Activated gamma-delta T cell treated with Interleukin-2 at 50 U/mL for 16 hours (primary cell): ENCODE measurements around the gene JMJD1C.

ENCODE experiments used
- DNase-seq: peaks from one replicate; pipeline ENCODE4 v3.0.0-alpha.2; 2020

Gene JMJD1C

DNA sequence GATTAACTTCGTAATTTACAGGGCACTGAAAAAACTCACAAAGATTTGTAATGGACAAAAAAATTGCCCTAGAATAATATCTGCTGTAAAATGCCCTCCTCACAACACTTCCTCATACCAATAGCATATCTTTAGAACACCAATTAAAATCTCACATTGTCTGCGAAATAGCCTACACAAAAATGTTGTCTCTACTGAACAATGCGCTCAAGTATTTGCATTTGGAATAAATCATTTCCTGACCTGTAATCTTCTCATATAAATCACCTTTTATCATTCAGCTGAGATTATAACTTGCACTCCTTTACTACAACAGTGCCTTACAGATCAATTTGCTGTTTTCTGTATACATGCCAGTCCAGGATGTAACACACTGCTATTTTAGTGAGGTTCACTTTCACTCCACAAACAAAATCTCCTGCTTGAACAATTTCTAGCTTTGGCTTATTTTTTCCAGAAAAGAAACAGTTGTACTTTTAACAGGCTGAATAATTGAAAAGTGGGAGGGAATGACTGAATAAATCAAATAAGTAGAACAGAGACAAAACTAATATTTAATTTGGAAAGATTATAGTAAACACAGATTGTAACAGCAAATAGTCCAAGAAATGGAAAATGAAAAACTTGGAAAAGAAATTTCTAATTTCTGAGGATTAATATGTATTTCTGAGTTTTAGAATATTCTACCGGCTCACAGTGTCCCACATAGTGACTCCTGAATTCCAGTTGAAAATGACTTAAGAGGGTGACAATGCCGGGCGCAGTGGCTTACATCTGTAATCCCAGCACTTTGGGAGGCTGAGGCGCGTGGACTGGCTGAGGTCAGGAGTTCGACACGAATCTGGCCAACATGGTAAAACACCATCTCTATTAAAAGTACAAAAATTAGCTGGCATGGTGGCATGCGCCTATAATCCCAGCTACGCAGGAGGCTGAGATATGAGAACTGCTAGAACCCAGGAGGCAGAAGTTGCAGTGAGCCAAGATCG lies 30.6 kb downstream of the JMJD1C start:
- no peak for DNase-seq

DNA sequence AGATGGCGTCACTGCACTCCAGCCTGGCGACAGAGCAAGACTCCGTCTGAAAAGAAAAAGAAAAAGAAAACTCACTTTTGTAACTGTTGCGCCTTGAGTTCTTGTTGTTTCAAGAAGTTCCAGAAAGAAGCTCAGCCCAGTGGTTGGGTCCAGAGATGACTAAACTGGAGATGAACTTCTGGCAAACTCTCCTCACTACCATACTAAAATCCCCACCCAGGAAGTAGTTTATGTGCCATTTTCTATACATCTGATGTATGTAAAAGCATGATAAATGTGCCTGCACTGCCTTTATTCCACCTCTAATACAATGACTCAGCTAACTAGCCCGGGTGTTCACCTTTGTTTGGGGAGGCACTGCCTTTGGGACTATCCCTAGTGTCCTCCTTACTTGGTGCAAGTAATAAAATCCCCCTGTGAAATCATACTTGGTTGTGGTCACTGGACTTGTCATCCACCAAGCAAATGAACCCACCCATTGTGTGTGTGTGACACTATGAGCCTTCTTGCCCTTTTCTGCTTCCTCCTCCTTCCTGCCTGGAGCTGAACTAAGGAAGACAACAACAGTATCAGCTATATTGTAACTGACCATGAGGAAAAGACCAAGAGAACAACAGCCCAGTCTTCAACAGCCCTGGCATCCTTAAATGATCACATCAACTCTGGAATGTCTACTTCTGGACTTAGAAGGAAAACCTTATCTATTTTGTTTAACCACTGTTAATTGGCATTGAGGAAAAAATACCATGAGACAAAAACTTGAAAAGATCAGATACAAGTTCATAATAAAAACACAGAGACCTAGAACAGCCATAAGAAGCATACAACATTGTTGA lies 33.6 kb downstream of the JMJD1C start:
- no peak for DNase-seq

DNA sequence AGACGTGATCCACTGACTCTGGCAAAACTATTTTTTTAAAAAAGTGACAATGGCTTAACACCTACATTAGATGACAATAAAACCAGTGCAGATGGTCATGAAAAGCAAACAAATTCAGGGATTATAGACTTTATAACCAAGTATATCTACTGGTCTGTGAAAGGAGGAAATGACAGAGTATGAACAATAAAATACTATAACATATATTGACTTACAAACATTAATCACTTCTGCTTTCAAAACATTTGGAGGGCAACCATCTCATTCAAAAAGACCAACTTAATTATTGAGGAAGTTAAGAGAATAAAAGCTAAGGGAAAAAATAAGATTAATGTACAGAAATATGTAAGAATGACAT lies 34.8 kb downstream of the JMJD1C start:
- no peak for DNase-seq

DNA sequence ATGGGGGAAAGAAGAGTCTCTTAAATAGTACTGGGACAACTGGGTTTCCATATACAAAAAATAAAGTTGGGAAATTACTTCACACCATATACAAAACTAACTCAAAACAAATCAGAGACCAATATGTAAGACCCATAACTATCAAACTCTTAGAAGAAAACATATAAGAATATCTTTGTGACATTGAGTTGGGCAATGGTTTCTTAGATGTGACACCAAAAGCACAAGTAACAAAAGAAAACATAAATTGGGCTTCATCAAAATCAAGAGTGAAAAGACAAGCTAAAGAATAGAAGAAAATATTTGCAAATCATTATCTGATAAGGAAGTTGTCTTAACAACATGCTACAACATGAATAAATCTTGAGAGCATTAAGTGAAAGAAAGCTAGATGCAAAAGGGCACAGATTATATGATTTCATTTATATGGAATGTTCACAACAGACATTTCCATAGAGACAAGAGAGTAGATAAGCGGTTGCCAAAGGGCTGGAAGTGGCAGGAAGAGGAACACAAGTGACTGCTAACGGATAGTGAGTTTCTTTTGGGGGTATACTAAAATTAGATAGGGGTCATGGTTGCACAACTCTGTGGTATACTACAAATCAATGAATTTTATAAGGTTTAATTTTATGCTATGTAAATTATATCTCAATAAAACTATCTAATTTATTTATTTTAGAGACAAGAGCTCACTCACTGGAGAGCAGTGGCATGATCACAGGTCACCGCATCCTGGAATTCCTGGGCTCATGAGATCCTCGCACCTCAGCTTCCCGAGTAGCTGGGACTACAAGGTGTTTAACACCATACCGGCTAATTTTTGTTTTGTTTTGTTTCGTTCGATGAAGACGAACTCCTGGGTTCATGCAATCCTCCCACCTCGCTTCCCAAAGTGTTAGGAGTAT lies 35.4 kb downstream of the JMJD1C start:
- no peak for DNase-seq

DNA sequence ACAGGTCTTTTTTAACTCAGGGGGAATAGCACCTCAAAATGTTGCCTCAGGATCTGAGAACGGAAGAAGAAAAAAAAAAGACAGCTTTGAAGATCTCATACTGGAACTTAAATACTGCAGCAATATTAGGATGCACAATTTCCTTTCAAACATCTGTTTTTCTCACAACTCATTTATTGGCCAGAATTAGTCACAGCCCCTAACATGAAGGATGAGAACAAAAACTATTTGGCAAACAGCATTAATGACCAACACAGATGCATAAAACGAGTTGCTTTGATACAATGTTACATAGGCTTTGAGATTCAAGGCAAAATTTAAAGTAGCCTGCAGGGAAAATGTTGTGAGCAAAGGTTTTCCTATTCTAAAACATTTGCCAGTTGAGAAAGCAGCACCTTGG lies 36.5 kb downstream of the JMJD1C start:
- DNase-seq: no peak

DNA sequence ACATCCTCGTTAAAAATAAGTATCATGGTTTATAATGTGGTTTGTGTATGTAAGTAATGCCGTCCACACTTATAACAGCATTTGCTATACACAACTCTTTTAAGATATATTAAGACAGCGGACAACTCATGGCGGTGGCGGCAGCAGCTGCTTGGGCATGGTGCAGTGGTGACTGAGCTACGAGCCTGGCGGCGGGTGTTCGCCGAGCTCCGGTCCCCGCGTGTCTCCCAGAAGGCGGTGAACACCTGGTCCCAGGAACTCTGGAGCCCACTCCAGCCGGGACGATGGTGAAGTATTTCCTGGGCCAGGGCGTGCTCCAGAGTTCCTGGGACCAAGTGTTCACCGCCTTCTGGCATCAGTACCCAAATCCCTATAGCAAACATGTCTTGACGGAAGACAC lies 38.8 kb downstream of the JMJD1C start:
- no peak for DNase-seq

DNA sequence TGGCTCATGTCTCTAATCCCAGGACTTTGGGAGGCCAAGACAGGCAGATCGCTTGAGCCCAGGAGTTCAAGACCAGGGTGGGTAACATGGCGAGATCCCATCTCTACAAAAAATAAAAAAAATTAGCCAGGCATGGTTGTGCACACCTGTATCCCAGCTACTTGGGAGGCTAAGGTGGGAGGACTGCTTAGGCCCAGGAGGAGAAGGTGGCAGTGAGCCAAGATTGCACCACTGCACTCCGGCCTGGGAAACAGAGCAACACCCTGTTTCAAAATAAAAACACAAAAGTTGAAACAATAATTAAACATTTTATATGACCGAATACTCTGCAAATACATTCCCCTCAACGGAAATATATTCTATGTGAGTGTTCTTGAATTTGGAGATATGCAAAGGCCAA lies 40.3 kb downstream of the JMJD1C start:
- no peak for DNase-seq

DNA sequence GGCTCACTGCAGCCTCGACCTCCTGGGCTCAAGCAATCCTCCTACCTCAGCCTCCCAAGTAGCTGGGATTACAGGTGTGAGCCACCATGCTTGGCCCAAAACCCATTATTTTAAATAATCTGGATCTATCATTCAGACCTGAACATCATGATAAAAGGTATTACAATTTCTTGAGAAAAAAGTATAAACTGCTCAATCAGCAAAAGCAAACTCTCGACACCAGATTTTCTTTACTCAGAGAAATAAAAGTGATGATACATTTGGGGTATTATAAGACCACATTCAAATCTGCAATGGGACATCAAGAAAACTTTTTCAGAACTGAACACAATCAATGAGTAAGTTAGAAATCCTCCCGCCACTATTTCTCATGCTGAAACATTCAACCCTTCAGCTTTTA lies 41.2 kb downstream of the JMJD1C start:
- DNase-seq: no peak

DNA sequence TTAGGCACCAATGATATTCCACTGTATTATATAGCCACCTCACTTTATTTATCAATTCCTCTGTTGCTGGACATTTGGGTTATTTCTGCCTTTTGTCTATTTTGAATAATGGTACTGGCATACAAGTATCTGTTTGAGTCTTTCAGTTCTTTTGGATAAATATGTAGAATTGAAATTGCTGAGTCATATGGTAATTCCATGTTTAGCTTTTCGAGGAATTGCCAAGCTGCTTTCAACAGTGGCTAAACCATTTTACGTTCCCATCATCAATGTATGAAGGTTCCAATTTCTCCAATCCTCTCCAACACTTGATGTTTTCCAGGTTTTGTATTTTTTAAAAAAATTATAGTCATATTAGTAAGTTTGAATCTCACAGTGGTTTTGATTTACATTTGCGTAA lies 42.3 kb downstream of the JMJD1C start:
- DNase-seq: no peak

DNA sequence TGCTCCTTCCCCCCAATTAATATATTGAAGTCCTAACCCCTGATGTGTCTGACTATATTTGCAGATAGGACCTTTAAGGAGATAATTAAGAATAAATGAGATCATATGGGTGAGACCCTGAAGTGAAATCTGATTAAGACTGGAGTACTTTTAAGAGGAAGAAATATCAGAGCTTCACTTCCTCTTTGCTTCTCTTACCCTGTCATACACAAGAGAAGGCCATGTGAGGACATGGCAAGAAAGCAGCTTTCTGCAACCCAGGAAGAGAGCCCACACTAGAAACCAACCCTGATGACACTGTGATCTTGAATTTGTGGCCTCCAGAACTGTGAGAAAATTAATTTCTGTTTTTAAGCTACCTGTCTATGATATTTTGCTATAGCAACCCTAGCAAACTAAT lies 44.2 kb downstream of the JMJD1C start:
- DNase-seq: no peak

DNA sequence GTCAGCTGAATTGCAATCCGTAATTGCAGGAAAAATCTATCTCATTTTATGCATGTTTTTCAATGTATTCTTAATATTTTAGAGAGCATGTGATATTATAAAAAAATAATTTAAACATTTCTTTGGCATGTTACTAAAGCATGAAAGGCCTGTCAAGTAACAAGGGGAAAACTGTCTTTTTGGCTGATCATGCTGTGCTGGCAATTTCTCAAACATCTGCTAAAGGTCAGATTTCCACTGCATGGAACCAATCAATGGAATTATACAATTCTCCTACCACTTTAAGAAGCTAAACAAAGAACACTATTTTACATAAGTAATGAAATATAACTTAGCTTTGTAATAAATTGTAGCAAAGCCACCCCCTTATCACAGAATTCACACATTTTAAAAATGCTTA lies 49.4 kb downstream of the JMJD1C start:
- no peak for DNase-seq

DNA sequence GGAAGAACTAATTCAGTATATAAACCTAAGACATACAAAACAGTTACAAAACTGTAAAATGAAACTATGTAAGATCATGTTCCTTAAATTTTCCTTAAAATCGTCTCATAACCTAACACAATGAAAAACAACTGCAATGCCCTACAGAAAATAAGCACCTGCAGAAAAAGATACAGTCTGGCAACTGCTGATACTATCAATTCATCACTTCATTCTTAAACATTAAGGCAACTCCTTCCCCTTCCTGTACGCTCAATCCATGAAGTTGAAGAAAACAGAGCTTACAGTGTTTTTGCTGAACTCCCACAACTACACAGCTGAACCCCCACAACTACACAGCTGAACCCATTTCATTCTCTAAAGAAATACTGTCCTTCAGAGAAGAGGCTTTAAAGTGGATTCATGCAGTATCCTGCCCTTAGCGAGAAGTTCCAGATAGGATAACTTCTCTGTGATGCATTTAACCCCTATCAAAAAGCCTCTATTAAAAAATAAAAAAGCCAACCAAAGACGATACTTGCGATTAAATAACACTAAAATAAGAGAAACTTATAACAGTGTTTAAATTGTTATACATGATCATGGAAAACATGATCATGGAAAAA lies 50.0 kb downstream of the JMJD1C start:
- DNase-seq: no peak

DNA sequence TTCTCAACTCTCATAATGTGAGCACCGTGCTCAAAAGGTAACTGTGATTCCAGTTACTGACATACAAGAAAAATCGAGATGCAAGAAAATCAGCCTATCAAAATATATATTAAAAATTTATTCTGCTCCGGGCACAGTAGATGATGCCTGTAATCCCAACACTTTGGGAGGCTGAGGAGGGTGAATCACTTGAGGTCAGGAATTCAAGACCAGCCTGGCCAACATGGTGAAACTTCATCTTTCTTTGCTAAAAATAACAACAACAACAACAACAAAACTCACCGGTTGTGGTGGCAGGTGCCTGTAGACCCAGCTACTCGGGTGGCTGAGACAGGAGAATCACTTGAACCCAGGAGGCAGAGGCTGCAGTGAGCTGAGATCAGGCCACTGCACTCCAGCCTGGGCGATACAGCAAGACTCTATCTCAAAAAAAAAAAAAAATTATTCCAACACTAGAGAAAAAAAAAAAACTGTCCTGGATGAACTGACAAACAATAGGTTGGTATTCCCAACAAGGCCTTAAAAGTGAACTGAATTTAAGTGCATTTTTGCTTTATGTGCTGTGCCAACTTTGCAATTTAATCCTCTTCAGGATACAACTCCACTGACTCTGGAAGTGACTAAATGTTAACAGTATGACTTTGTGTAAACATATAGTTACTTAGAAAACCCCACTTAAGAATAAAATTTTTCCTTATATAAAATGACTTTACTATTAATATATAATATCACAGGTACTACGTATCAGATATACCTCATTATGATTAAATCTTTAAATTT lies 51.1 kb downstream of the JMJD1C start:
- no peak for DNase-seq

DNA sequence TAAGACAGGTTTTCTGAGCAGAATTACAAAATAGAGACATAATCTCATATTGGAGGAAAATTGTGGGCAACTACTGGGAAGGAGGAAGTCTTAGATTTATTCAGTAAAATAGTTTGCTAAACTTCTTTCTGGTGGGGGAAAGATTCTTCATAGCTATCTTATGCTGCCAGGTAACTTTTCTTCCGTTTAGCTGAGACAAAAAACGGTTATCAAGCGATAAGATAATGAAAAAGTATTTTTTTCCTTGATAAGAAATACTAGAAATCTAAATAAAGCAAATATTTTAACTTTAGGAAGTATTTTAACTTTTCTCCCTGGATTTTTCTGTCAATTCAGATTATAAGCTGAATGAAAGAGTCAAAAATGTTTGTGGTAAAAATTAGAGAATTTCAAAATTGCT lies 52.3 kb downstream of the JMJD1C start:
- no peak for DNase-seq

DNA sequence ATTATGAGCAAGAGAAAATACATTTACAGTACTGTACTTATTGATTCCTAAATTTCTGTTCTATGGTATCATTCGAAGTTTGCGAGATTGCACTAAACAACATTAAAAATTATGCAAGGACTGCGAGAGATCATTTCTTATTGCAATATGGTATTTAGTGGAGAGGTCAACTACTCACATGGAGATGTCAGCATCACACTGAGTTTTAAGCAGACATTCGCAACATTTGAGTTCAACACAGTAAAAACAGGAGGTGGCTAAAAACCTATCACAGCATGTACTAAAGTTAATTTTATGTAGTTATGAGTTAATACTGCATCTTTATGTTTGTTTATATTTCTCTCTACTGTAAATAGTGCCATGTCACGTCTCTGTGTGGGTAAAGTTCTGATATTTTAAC lies 53.5 kb downstream of the JMJD1C start:
- DNase-seq: no peak

DNA sequence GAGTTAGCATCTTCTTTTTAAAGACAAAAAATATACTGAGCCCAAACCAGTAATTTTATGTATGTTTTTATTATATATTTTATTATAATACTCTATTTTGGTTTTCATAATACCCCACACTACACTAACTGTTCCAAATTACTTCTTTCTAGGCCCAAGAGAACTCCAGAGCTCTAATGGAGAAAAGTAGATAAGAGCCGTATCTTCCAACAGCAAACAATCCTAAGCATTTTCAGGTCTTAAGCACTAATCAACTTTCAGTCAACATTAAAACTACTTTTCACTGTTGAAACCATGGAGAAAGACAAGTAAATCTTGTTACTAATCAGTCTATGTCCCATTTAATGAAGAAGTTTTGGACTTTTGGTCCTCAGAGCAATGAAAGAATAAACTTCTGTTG lies 55.1 kb downstream of the JMJD1C start:
- DNase-seq: no peak

DNA sequence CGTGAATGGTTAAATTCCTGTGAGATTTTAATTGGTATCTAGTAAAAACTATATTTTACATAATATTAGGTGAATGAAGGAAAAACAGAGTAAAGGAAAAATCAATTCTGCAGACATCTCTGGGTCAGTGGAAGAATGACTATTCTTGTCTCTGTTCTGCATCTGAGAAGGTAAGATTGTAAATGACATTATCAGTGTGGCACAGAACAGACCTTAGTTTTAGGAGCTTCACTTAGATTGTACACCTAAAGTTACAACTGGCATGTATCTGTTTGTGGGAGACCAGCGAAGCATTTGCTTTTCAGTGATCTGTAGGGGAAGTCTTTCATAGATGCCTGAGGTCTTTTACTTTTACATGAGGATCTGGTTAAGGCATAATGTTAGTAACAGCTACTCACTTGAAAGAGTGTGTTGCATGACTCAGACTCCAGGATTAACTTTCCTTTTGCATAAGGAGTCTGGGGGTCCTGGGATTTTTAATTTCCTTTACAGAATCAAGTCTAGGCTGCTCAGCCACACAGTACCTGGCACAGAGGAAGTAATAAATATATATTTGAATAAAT lies 56.2 kb downstream of the JMJD1C start:
- no peak for DNase-seq

DNA sequence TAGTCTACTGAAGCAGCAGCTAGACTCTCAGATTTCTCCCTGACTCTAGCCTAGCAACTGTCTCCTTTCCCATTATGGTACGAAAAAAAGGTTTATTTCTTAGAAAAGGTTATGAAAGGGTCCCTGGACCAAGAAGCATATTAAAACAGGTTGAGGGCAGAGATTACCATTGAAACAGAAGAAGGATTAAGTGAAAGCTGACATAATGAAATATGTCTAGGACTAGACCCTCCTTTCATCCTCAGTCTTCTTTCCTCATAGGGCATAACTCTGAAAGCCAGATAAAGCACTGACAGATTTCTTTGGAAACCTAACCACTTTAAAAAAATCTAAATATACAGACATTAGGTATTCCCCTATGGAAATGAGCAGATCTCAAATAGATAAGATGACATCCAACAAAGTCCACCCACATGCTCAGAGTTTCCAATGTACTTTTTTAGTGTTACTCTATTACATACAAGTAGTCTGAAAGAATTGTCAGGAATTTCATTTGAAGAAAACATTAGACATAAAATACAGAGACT lies 58.6 kb downstream of the JMJD1C start:
- DNase-seq: no peak

DNA sequence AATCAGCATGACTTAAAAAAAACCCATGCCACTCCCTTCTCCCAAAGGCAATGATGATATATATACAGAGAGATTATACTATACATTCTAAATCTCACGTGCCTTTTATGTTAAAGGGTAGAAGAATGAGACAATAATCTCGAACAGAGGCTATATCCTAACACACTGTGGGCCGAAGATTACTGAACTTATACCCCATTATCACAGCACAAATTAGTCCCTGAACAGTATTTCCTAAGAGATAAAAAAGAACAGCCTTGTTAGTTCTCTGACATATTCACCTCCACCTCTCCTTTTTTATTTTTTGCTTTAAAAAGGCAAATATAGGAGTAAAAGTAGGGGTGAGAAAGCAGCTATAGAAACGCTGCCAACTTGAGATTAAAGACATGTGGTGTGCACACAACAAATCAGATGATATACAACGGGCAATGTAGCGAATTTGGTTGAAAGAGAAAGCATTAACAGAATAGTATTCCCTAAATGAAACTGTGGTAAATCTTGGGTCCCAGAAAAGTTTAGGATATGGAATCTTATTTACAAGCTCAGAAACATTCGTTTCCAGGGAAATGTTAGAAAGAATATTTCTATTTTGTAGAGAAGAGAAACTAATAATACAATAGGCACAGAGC lies 69.5 kb downstream of the JMJD1C start:
- no peak for DNase-seq

DNA sequence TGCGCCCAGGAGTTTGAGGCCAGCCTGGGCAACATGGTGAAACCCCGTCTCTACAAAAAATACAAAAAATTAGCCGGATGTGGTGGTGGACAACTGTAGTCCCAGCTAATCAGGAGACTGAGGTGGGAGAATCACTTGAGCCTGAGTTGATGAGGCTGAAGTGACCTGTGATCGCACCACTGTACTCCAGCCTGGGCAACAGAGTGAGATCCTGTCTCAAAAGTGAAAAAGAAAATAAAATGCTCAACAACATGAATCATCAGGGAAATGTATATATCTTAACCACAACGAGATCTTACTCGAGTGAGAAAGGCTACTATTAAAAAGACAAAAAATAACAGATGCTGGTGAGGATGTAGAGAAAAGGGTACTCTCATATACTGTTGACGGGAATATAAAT lies 72.7 kb downstream of the JMJD1C start:
- DNase-seq: no peak

DNA sequence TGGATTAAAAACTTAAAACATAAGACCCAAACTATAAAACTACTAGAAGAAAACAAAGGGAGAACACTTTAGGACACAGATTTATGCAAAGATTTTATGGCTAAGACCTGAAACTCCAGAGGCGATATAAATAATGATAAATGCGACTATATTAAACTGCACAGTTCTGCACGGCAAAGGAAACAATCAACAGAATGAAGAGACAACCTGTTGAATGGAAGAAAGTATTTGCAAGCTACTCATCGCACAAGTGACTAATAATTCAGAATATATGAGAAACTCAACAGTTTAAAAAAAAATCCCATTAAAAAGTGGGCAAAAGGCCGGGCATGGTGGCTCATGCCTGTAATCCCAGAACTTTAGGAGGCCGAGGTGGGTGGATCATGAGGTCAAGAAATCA lies 73.6 kb downstream of the JMJD1C start:
- no peak for DNase-seq
